Kidney (tissue), 14 donors: ENCODE data around the gene LHPP. TPM values are rescaled to one million over a fixed set of nuclear protein-coding genes. Genes with fewer than 3 reads are reported as not detected.

Experiments used
- DNase-seq, 5 donors: peaks; one replicate each; pipeline ENCODE4 v3.0.0-alpha.2; 2013 to 2020
- FAIRE-seq: peaks from 2 replicates; lab custom pipeline; 2012; peaks lifted over from hg19 to GRCh38; lab: Jason Lieb, UNC
- H3K27ac ChIP-seq, 2 donors: one replicate each; pipeline ENCODE4 v1.7.0; 2013; ENCODE audit warnings: low read depth in 2 of 2, low read length in 2 of 2, inconsistent platforms in 1 of 2
- H3K27me3 ChIP-seq: one replicate; pipeline ENCODE4 v1.7.1; 2013; ENCODE audit warnings: low read length, inconsistent platforms; ENCODE audit not compliant: control insufficient read depth, insufficient read depth
- H3K36me3 ChIP-seq, 3 donors: one replicate each; pipeline versions ENCODE4 v1.7.0 to v1.7.1; 2013; ENCODE audit warnings: low read length in 3 of 3, control low read depth in 1 of 3, inconsistent platforms in 1 of 3; ENCODE audit not compliant: insufficient read depth in 3 of 3, control insufficient read depth in 2 of 3
- H3K4me1 ChIP-seq, 3 donors: one replicate each; pipeline versions ENCODE4 v1.7.0 to v1.7.1; 2013; ENCODE audit warnings: low read length in 3 of 3, inconsistent platforms in 1 of 3, low read depth in 1 of 3; ENCODE audit not compliant: control insufficient read depth in 2 of 3, insufficient read depth in 2 of 3
- H3K4me3 ChIP-seq, 3 donors: one replicate each; pipeline versions ENCODE4 v1.7.0 to v1.8.1; 2013; ENCODE audit warnings: low read length in 3 of 3, control low read depth in 1 of 3, inconsistent platforms in 1 of 3
- H3K9ac ChIP-seq, 3 donors: one replicate each; pipeline versions ENCODE4 v1.7.0 to v1.7.1; 2013; ENCODE audit warnings: low read length in 3 of 3, control low read depth in 1 of 3, inconsistent platforms in 1 of 3
- H3K9me3 ChIP-seq, 3 donors: one replicate each; pipeline versions ENCODE4 v1.7.0 to v1.7.1; 2013; ENCODE audit warnings: low read length in 3 of 3, control low read depth in 1 of 3, inconsistent platforms in 1 of 3; ENCODE audit not compliant: control insufficient read depth in 2 of 3, insufficient read depth in 1 of 3
- intact Hi-C: fragments of 100-400 bp; cut with DNase I; formaldehyde crosslinking; loops from one replicate; pipeline ENCODE4 v1.11.1; 2022
- polyA plus RNA-seq: library from polyadenylated mRNA; stranded (reverse); fragments of 350-450 nt; fragmentation: Illumina TruSeq; extraction: RNeasy Lipid Tissue Mini Kit (QIAGEN cat#74804); gene quantifications from one replicate; pipeline ENCODE4 v1.2.3, GENCODE V29; 2014; ENCODE audit warnings: low read depth, low replicate concordance; ENCODE audit not compliant: insufficient read depth
- total RNA-seq: library from RNA; stranded (reverse); fragmentation: NEBNext Ultra II Directional; extraction: Animal tissue kit (Norgen Biotek cat#: 25700); gene quantifications from one replicate; pipeline ENCODE4 v1.2.1, GENCODE V29; 2021
- TF ChIP-seq, protein P1 (sequence below): IDR thresholded peaks from 3 replicates; pipeline ENCODE4 v1.5.1; 2012; ENCODE audit warnings: mild to moderate bottlenecking, moderate library complexity, borderline replicate concordance; ENCODE audit not compliant: insufficient read depth; ENCODE audit errors: extremely low read depth
- donor health status: control.
- donor health status: control.
- donor health status: control.
- donor health status: control.
- donor health status: control.
- donor health status: DM: yes; HTN: yes; CAD: no.
- donor health status: Normal renal cell carcinoma (clear cell type).

LHPP gene
- total and polyA plus RNA-seq, 2 donors from 2014 or later, result 16.6 to 52.5 TPM

DNA sequence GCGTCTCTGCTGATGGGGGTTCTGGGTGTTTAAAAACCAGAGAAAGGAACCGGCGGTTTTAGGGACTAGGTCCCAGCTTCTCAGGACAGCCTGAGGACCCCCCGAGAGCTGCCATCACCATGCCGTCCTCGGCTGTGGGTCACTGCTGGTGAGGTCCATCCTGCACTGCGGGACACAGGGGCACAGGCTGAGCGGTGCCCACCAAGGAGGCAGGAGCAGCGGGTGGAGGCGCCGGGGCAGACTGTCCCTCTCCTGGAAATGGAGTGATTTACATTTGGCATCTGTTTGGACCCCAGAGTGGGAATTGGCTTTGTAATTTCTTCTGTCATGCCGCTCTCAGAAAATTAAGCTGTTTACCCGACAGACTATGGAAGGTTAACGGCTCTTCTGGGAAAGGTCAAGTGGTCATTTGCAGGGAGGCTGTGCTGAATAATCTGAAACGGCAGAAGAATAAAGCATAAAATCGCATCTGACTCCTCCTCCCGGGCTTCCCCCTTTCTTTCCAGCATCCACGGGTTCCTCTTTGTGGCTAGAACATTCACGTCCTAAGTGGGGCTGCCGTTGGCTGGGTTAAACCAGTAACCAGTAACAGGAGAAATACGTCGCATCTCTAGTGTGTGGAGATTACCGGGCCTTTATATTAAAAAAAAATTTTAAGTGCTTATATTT is 31.7 kb downstream of the LHPP start:
- peaks cover 0 to 6% (median 2%) of the 10 kb centered on the region in 3 donors for H3K36me3 ChIP-seq
- no peaks in the 10 kb centered on the region for H3K9me3 ChIP-seq
- no peak overlapping the region for H3K9ac ChIP-seq
- no peak for DNase-seq
- H3K27me3 ChIP-seq, result no peaks in the 10 kb centered on the region
- TF ChIP-seq, protein P1, sequence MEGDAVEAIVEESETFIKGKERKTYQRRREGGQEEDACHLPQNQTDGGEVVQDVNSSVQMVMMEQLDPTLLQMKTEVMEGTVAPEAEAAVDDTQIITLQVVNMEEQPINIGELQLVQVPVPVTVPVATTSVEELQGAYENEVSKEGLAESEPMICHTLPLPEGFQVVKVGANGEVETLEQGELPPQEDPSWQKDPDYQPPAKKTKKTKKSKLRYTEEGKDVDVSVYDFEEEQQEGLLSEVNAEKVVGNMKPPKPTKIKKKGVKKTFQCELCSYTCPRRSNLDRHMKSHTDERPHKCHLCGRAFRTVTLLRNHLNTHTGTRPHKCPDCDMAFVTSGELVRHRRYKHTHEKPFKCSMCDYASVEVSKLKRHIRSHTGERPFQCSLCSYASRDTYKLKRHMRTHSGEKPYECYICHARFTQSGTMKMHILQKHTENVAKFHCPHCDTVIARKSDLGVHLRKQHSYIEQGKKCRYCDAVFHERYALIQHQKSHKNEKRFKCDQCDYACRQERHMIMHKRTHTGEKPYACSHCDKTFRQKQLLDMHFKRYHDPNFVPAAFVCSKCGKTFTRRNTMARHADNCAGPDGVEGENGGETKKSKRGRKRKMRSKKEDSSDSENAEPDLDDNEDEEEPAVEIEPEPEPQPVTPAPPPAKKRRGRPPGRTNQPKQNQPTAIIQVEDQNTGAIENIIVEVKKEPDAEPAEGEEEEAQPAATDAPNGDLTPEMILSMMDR, result no peak
- H3K4me3 ChIP-seq, result no peak overlapping the region
- no peak overlapping the region for H3K27ac ChIP-seq
- FAIRE-seq, result no peak
- H3K4me1 ChIP-seq, result no peaks in the 10 kb centered on the region
- intact Hi-C loops, result no loop called here

DNA sequence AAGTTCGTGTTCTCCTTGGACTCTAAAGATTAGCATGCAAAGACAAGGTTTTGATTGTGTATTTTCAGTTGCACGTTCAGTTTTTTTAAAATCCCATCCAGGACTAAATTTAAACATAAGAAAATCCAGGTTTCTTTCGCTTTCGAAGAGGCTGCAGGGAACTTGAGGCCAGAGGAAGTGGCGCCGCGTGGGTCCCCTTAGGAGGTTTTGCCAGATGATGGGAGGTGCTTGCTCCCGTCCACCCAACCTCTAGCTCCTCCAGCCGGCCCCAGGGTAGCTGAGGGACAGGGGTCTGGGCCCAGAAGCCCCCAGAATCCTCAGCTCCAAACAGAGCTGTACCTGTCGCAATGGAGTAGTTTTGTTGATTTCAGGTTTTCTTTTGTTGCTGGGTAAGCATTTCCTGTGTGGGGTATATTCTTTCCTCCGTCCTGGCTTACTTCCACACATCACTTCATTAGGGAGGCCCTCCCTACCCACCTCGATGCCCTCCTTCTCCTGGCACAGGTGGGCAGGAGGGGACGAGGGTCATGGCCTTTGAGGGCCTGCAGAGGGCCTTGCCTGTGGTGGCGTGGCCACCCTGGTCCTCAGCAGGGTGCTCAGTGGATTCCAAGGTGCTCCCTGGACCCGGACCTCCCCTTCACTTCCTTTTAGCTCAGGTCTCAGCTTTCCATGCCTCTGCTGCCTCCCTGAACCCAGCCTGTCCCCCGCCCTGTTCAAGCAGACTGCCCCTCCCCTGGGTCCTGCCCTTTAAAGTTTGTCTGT is 32.6 kb downstream of the LHPP start:
- no peak overlapping the region for H3K27ac ChIP-seq
- intact Hi-C loops, result no loop called here
- H3K36me3 ChIP-seq, result peaks cover 0 to 6% (median 0%) of the 10 kb centered on the region in 3 donors
- no peaks in the 10 kb centered on the region for H3K27me3 ChIP-seq
- no peak overlapping the region for H3K9ac ChIP-seq
- DNase-seq, result no peak
- no peak for FAIRE-seq
- no peaks in the 10 kb centered on the region for H3K9me3 ChIP-seq
- TF ChIP-seq, protein P1, result no peak
- H3K4me1 ChIP-seq, result no peaks in the 10 kb centered on the region
- no peak overlapping the region for H3K4me3 ChIP-seq

DNA sequence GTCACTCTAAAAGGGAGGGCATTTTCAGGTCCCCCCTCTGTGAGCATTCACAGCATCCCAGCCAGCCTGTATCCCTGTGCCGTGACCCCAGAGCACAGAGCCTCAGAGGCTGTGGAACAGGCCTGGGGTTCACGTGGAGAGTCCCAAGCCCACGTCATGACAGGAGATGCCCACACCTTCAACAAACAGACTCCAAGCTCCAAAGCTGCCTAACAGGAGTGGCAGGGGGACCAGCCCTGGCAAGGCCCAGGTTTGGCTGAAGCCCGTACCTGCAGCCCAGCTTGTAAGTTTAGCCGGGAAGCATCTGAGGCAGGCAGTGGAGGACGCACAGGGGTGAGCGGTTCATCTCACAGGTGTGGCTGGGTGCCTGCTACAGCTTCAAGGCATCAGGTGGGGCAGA is 33.5 kb downstream of the LHPP start:
- H3K4me1 ChIP-seq, result no peaks in the 10 kb centered on the region
- intact Hi-C loops, result no loop called here
- TF ChIP-seq, protein P1, result no peak
- no peak overlapping the region for H3K27ac ChIP-seq
- no peak for FAIRE-seq
- H3K9me3 ChIP-seq, result no peaks in the 10 kb centered on the region
- H3K4me3 ChIP-seq, result no peak overlapping the region
- H3K36me3 ChIP-seq, result peaks cover 0 to 3% (median 0%) of the 10 kb centered on the region in 3 donors
- H3K9ac ChIP-seq, result no peak overlapping the region
- DNase-seq, result no peak
- H3K27me3 ChIP-seq, result no peaks in the 10 kb centered on the region
